K562 (cell line): ENCODE data around the gene SCART1. TPM values are rescaled to one million over a fixed set of nuclear protein-coding genes. Genes with fewer than 3 reads are reported as not detected.

Experiments used
- ATAC-seq: fragments of 200-7000 bp; cut with Tn5 transposase; 3 replicates; pipeline ENCODE4 v1.9.1; 2020; ENCODE audit warnings: moderate library complexity
- BruUV-seq: library from RNA; stranded (reverse); fragments of 400-500 nt; replicated peaks from 2 replicates; lab custom pipeline; 2021; lab: Mats Ljungman, UMichigan
- CTCF ChIA-PET: fragments of 300-600 bp; formaldehyde crosslinking; extraction: SDS; loops from one replicate; lab custom pipeline; 2021; ENCODE audit warnings: low intra/inter-chr PET ratio; lab: Yijun Ruan, JAX
- POLR2A ChIA-PET: fragments of 300-600, 350-650 bp; sonication (Branson Sonifier 250); formaldehyde crosslinking; extraction: SDS; loops from one replicate; lab custom pipeline; 2021; ENCODE audit warnings: antibody characterized with exemption, inconsistent platforms; lab: Yijun Ruan, JAX
- DNase-seq, 4 experiments: peaks; one replicate each; pipeline versions ENCODE4 v3.0.0 to v3.0.0-alpha.2; 2011 to 2018; ENCODE audit warnings: low spot score in 3 of 4, mixed read lengths in 3 of 4; ENCODE audit errors: extremely low read depth in 1 of 4
- FAIRE-seq: peaks from 2 replicates; lab custom pipeline; 2011; peaks lifted over from hg19 to GRCh38; lab: Jason Lieb, UNC
- H2AFZ ChIP-seq: 2 replicates; pipeline ENCODE4 v1.6.0; 2011; ENCODE audit warnings: low read depth, low read length, control low read depth, inconsistent platforms
- H3K27ac ChIP-seq: fragments of 200-600 bp; 3 replicates; pipeline ENCODE4 v1.8.0; 2011; ENCODE audit warnings: low read depth, mild to moderate bottlenecking, control low read depth, inconsistent platforms, low read length, moderate library complexity, mixed read lengths; ENCODE audit errors: extremely low read depth
- H3K27me3 ChIP-seq, 2 experiments: fragments of 300-600 bp in 1 of 2; 2 replicates in 1 of 2; 3 replicates in 1 of 2; pipeline versions ENCODE4 v1.6.0 to v1.8.0; 2011; ENCODE audit warnings: inconsistent platforms in 2 of 2, low read length in 2 of 2, mild to moderate bottlenecking in 1 of 2, mixed read lengths in 1 of 2, moderate library complexity in 1 of 2; ENCODE audit not compliant: control insufficient read depth in 2 of 2, insufficient read depth in 2 of 2
- H3K36me3 ChIP-seq: fragments of 300-600 bp; 3 replicates; pipeline ENCODE4 v1.8.0; 2011; ENCODE audit warnings: mild to moderate bottlenecking, low read length, inconsistent platforms; ENCODE audit not compliant: control insufficient read depth, insufficient read depth
- H3K4me1 ChIP-seq, 2 experiments: fragments of 200-600 bp in 1 of 2; replicated peaks in 1 of 2; 2 replicates in 1 of 2; 3 replicates in 1 of 2; pipeline versions ENCODE4 v1.5.1 to v1.8.0; 2011; ENCODE audit warnings: inconsistent platforms in 2 of 2, low read length in 2 of 2, mild to moderate bottlenecking in 1 of 2, mixed read lengths in 1 of 2, moderate library complexity in 1 of 2; ENCODE audit not compliant: control insufficient read depth in 2 of 2, insufficient read depth in 2 of 2
- H3K4me2 ChIP-seq: 2 replicates; pipeline ENCODE4 v1.6.1; 2011; ENCODE audit warnings: low read length, control low read depth, inconsistent platforms, mixed read lengths; ENCODE audit not compliant: insufficient read depth
- H3K4me3 ChIP-seq: fragments of 200-600 bp; sonication (generic), shearing (Covaris generic); 2 replicates; pipeline ENCODE4 v1.5.1; 2016; ENCODE audit warnings: control low read depth, inconsistent platforms
- H3K79me2 ChIP-seq: fragments of 200-600 bp; 3 replicates; pipeline ENCODE4 v1.8.0; 2011; ENCODE audit warnings: low read length, inconsistent platforms; ENCODE audit not compliant: control insufficient read depth, insufficient read depth
- H3K9ac ChIP-seq, 2 experiments: 2 replicates each; pipeline versions ENCODE4 v1.6.0 to v1.6.1; 2011; ENCODE audit warnings: low read depth in 2 of 2, low read length in 2 of 2, control low read depth in 1 of 2, inconsistent platforms in 1 of 2, mild to moderate bottlenecking in 1 of 2, mixed read lengths in 1 of 2; ENCODE audit not compliant: insufficient read depth in 1 of 2
- H3K9me1 ChIP-seq: one replicate; pipeline ENCODE4 v1.6.0; 2011; ENCODE audit warnings: inconsistent platforms, mild to moderate bottlenecking, low read length, moderate library complexity; ENCODE audit not compliant: control insufficient read depth, insufficient read depth
- H3K9me3 ChIP-seq: replicated peaks from 2 replicates; pipeline ENCODE4 v1.5.1; 2011; ENCODE audit warnings: low read depth, low read length, inconsistent platforms; ENCODE audit not compliant: control insufficient read depth, insufficient read depth
- H4K20me1 ChIP-seq: replicated peaks from 2 replicates; pipeline ENCODE4 v1.6.1; 2011; ENCODE audit warnings: low read length, inconsistent platforms, mixed read lengths; ENCODE audit not compliant: control insufficient read depth, insufficient read depth
- BRD9 ChIP-seq: fragments of 450-650 bp; IDR thresholded peaks from 2 replicates; pipeline ENCODE4 v1.6.1; 2018; ENCODE audit warnings: low read depth; ENCODE audit not compliant: partially characterized antibody
- E2F3 ChIP-seq: fragments of 250-450 bp; sonication (Bioruptor Pico); IDR thresholded peaks from 2 replicates; pipeline ENCODE4 v1.4.0; 2020; ENCODE audit warnings: mild to moderate bottlenecking
- PHTF2 ChIP-seq: fragments of 250-450 bp; sonication (Bioruptor Pico); IDR thresholded peaks from 2 replicates; pipeline ENCODE4 v1.5.0; 2021; ENCODE audit warnings: mild to moderate bottlenecking
- RBFOX2 ChIP-seq: fragments of 200-400 bp; formaldehyde crosslinking; IDR thresholded peaks from 2 replicates; pipeline ENCODE4 v1.6.1; 2017; ENCODE audit warnings: low read depth, mild to moderate bottlenecking, low read length, moderate library complexity
- WGBS: fragments of 100-300 bp; shearing (Covaris generic); methylation state at CpG from one replicate; pipeline ENCODE4 v1.1.6; 2016; ENCODE audit warnings: low coverage, mixed read lengths; ENCODE audit not compliant: insufficient coverage; ENCODE audit errors: missing lambda C conversion rate; 5-methylcytosine and 5-hydroxymethylcytosine counted together
- in situ Hi-C: fragments of 300-500 bp; cut with MboI; formaldehyde crosslinking; loops from 4 replicates; pipeline ENCODE4 v1.15.0; 2018; ENCODE audit warnings: inconsistent platforms, mixed read lengths
- intact Hi-C: fragments of 100-400 bp; cut with micrococcal nuclease; formaldehyde crosslinking; loops from 2 replicates; pipeline ENCODE4 v1.14.2; 2022
- polyA plus RNA-seq, 8 experiments: library from polyadenylated mRNA; depleted of rRNA in 4 of 8; stranded (reverse) in 5 of 8; unstranded in 3 of 8; fragments of >200 nt; fragmentation: Nextera tagmentation in 2 of 8; fragmentation: Illumina TruSeq in 1 of 8; extraction: Ambion mirVana in 2 of 8; extraction: Trizol in 1 of 8; gene quantifications; 2 replicates each; pipeline versions ENCODE4 v1.2.1 to v1.2.3, GENCODE V29; 2011 to 2014; ENCODE audit warnings: inconsistent platforms in 1 of 8, missing spikeins in 1 of 8
- total RNA-seq, 7 experiments: library from RNA; depleted of rRNA in 6 of 7; stranded (reverse); fragments of >200 nt in 6 of 7; fragmentation: Illumina TruSeq in 2 of 7; extraction: Trizol in 2 of 7; gene quantifications; 2 replicates each; pipeline versions ENCODE4 v1.2.1 to v1.2.3, GENCODE V29; 2011 to 2021; ENCODE audit warnings: low replicate concordance in 1 of 7
- TF ChIP-seq, protein P1 (sequence below): sonication (generic); IDR thresholded peaks from 2 replicates; pipeline ENCODE4 v1.6.1; 2016
- TF ChIP-seq, protein P2 (sequence below): fragments of 200-800 bp; sonication (Bioruptor generic); IDR thresholded peaks from 2 replicates; pipeline ENCODE4 v1.6.1; 2017; ENCODE audit warnings: missing genetic modification characterization, missing compliant biosample characterization

Gene SCART1
- total and polyA plus RNA-seq, 9 of the 15 experiments (the other 6 are each of a cell fraction or from before 2014, with no cell fraction given) = 0.18 to 6.5 (median 4.5) TPM

DNA sequence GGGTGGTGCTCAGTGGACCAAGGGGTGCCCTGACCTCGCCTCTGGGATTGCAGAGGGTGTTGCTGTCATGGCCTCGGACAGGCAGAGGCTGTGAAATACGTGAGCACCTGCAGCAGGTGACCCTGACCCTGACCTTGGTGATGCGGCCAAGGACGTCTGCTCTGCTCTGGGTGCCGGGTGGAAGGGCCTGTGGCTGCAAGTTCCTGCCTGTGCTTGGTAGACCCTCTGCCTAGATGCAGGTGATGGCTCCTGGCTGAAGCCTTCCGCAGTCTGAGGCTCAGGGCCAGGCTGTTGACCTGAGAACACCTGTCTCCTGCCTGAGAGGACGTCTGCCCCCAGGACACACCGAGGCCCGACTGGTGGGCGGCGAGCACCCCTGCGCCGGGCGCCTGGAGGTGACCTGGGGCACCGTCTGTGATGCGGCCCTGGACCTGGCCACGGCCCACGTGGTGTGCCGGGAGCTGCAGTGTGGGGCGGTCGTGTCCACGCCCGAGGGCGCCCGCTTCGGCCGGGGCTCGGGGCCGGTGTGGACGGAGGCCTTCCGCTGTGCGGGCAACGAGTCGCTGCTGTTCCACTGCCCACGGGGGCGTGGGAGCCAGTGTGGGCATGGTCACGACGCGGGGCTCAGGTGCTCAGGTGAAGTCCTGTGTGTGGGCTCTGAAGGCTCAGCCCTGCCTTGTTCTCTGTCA lies 4.4 kb downstream of the SCART1 start:
- TF ChIP-seq RBFOX2 = 0 out of 2 replicates have a peak, but pooled peaks have one; percentile 2
- no peak for TF ChIP-seq BRD9
- TF ChIP-seq PHTF2 (CRISPR knock-in tag) = no peak
- TF ChIP-seq, protein P1, sequence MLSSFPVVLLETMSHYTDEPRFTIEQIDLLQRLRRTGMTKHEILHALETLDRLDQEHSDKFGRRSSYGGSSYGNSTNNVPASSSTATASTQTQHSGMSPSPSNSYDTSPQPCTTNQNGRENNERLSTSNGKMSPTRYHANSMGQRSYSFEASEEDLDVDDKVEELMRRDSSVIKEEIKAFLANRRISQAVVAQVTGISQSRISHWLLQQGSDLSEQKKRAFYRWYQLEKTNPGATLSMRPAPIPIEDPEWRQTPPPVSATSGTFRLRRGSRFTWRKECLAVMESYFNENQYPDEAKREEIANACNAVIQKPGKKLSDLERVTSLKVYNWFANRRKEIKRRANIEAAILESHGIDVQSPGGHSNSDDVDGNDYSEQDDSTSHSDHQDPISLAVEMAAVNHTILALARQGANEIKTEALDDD = no peak
- no peak for TF ChIP-seq E2F3 (CRISPR knock-in tag)
- TF ChIP-seq, protein P2, sequence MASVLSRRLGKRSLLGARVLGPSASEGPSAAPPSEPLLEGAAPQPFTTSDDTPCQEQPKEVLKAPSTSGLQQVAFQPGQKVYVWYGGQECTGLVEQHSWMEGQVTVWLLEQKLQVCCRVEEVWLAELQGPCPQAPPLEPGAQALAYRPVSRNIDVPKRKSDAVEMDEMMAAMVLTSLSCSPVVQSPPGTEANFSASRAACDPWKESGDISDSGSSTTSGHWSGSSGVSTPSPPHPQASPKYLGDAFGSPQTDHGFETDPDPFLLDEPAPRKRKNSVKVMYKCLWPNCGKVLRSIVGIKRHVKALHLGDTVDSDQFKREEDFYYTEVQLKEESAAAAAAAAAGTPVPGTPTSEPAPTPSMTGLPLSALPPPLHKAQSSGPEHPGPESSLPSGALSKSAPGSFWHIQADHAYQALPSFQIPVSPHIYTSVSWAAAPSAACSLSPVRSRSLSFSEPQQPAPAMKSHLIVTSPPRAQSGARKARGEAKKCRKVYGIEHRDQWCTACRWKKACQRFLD = no peak
- H2AFZ ChIP-seq = no peak overlapping the region
- no peak for DNase-seq
- H3K4me3 ChIP-seq = no peak overlapping the region
- H3K27ac ChIP-seq = no peak overlapping the region
- no peaks in the 10 kb centered on the region for H4K20me1 ChIP-seq
- H3K4me2 ChIP-seq = no peak overlapping the region
- in situ Hi-C loops = no loop called here
- no peak for ATAC-seq
- WGBS = 29% methylated on average over 35 of the region's 40 CpGs
- H3K9ac ChIP-seq = 0 out of 4 replicates have a peak overlapping the region, but pooled peaks of 1 of the 2 experiments have one; percentile 9
- H3K27me3 ChIP-seq = peaks cover 0 to 40% of the 10 kb centered on the region in 2 experiments; a peak in 2 of 5 replicates
- peaks cover 0 to 37% of the 10 kb centered on the region in 2 experiments; a peak in 2 of 5 replicates for H3K4me1 ChIP-seq
- FAIRE-seq = no peak
- ChIA-PET POLR2A (interaction anchor here (1.2 to 1.3 kb wide), 2 partner anchors 8 to 13 kb away, joined by 3 to 4 read pairs; no protein-coding TSS in a partner anchor), CTCF (no interaction called here)
- no peaks in the 10 kb centered on the region; the same call in 2 of the 3 replicates for H3K79me2 ChIP-seq
- no peaks in the 10 kb centered on the region for H3K36me3 ChIP-seq
- intact Hi-C loops = no loop called here
- H3K9me3 ChIP-seq = no peaks in the 10 kb centered on the region
- no peaks in the 10 kb centered on the region for H3K9me1 ChIP-seq
- no TSS peak for BruUV-seq
